ENCODE measurements around the gene KRTAP2-4.

Gene KRTAP2-4

DNA sequence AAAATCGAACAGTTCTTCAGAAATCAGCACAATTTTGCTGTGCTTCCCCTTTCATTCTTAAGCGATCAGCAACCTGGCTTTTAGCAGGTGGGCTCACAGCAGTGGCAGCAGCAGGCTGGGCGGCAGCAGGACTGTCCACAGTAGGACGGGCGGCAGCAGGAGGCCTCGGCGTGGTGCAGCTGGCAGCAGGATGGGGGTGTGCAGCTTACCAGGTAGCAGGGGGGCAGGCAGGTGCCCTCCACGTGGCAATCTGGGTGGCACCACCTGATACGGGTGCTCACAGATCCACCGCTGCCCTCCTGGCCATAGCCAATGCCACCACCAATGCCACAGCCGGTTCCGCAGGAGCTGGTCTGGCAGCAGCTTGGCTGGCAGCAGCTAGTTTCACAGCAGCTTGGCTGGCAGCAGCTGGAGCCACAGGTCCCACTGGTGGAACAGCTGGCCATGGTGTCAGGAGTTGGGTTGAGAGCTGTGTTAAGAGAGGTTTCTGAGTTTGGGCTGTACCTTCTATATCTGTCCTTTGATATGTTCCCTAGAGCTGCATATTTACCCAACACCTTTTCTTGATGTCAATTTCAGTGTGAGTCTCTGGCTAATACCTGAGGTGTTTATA lies 35.9 kb downstream of the KRTAP2-4 start, which contains the start of gene KRTAP1-4:
KRTAP1-4 (minus strand) TSS at position 563 of the 613 bp plus-strand sequence; CDS start at position 446, 117 bp downstream.
- FAIRE-seq: no peak

- no peak for FAIRE-seq
Measured at GRCh38 chr17:41026715-41027471, 38.8 kb downstream of the KRTAP2-4 start, which contains the start of gene KRTAP1-5. KRTAP1-5 (minus strand) TSS chr17:41027208; CDS start chr17:41027155, 53 bp downstream.

GRCh38 chr17:41024697-41025096 lies 41.0 kb downstream of the KRTAP2-4 start:
- no peak for FAIRE-seq

- no peak for FAIRE-seq
Measured at GRCh38 chr17:41020336-41020735, 45.3 kb downstream of the KRTAP2-4 start.

GRCh38 chr17:41019415-41019814 lies 46.3 kb downstream of the KRTAP2-4 start:
- no peak for FAIRE-seq

DNA sequence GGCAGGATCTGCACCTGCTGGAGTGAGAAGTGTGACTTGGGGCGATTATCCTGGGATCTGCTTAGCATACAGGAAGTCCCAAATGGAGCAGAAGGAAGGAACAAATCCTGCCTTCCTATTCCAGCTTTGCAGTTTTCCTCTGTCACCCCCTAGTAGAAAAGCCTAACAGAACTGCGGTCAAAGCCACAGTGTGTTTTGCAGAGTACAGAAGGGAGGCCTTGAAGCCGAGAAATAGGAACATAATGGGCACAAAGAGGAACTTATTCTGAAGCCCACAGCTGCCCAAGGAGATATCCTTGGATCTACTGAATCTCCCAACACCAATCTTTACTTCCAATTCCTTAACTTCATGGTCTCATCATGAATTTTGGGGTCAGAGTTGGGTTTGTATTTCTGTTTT lies 47.1 kb downstream of the KRTAP2-4 start:
- FAIRE-seq: no peak

DNA sequence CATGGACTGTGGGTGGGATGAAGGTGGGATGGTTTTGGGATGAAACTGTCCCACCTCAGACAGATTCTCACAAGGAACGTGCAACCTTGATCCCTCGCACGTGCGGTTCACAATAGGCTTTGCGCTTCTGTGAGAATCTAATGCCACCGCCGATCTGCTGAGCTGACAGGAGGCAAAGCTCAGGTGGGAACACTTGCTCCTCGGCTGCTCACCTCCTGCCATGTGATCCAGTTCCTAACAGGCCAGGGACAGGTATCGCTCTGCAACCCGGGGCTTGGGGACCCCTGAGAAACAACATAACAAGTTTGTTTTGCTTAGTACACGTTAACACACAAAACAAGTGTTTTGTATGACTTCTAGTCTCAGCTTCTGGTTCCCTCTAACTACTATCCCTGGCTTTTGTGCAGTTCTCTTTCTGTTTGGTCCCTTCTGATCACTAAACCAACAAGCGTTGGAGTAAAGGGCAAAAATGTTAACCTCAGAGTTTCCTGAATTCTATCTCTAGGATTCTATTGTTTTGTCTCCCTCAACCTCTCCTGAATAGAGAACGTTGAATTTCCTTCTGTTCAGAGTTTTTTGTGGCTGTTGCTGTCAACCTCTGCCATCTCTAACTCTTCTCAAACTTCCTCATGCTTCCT lies 49.0 kb downstream of the KRTAP2-4 start:
- no peak for FAIRE-seq

DNA sequence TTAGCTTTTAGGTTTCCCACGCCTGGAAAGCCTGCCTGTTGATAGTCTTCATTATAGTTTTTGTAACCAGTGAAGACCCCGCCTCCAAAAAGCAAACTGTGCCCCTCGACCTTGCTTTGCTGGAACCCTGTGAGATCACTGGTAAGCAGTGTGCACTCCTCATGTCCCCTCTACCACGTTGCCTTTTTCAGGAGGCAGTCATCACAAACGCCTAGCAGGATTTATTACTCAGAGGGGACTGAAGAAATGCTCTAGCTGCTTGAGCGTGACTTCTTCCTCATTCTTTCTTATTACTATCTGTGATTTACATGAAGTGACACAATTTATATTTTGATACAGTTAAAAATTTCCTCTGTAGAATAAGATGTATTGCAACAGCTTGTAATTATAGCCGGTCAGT lies 50.2 kb downstream of the KRTAP2-4 start:
- no peak for FAIRE-seq

Measured in A204.1 (cell line).